IMR-90 (cell line): ENCODE data around the gene TEAD1. TPM values are rescaled to one million over a fixed set of nuclear protein-coding genes. Genes with fewer than 3 reads are reported as not detected.

Experiments
- ATAC-seq: fragments of 200-7000 bp; cut with Tn5 transposase; 2 replicates; pipeline ENCODE4 v1.9.1; 2020; ENCODE audit warnings: low read depth, mild to moderate bottlenecking, moderate library complexity
- BruUV-seq: library from RNA; stranded (reverse); fragments of 400-500 nt; replicated peaks from 2 replicates; lab custom pipeline; 2021; lab: Mats Ljungman, UMichigan
- CTCF ChIA-PET: fragments of 300-600 bp; formaldehyde crosslinking; extraction: SDS; loops from one replicate; lab custom pipeline; 2021; ENCODE audit warnings: antibody characterized with exemption; lab: Yijun Ruan, JAX
- POLR2A ChIA-PET: fragments of 300-600 bp; sonication (Branson Sonifier 250); formaldehyde crosslinking; loops from one replicate; lab custom pipeline; 2022; ENCODE audit warnings: antibody characterized with exemption; ENCODE audit not compliant: unreplicated experiment; lab: Charles Lee
- DNase-seq: peaks from one replicate; pipeline ENCODE4 v3.0.0; 2013
- H2AFZ ChIP-seq: replicated peaks from 2 replicates; pipeline ENCODE3; 2013; ENCODE audit warnings: low read length, mild to moderate bottlenecking; ENCODE audit not compliant: poor library complexity
- H2AK5ac ChIP-seq: 2 replicates; pipeline ENCODE4 v1.6.1; 2013; ENCODE audit warnings: low read depth, low read length, inconsistent platforms
- H2AK9ac ChIP-seq: replicated peaks from 2 replicates; pipeline ENCODE3; 2013; ENCODE audit warnings: mild to moderate bottlenecking, low read depth, low read length, moderate library complexity; ENCODE audit not compliant: poor library complexity
- H2BK120ac ChIP-seq: 2 replicates; pipeline ENCODE4 v1.6.1; 2013; ENCODE audit warnings: low read depth, low read length, inconsistent platforms
- H2BK15ac ChIP-seq: 3 replicates; pipeline ENCODE4 v1.6.1; 2013; ENCODE audit warnings: low read depth, low read length, inconsistent platforms
- H2BK20ac ChIP-seq: 2 replicates; pipeline ENCODE4 v1.6.1; 2013; ENCODE audit warnings: low read depth, mild to moderate bottlenecking, inconsistent platforms, low read length, moderate library complexity
- H2BK5ac ChIP-seq: 2 replicates; pipeline ENCODE4 v1.6.1; 2013; ENCODE audit warnings: mild to moderate bottlenecking, low read depth, low read length, inconsistent platforms; ENCODE audit not compliant: poor library complexity, severe bottlenecking
- H3K14ac ChIP-seq: replicated peaks from 2 replicates; pipeline ENCODE4 v1.6.1; 2013; ENCODE audit warnings: low read depth, low read length, inconsistent platforms
- H3K18ac ChIP-seq: 2 replicates; pipeline ENCODE4 v1.6.1; 2013; ENCODE audit warnings: low read depth, low read length, control low read depth
- H3K23ac ChIP-seq: 2 replicates; pipeline ENCODE4 v1.6.1; 2013; ENCODE audit warnings: low read depth, low read length, inconsistent platforms
- H3K27ac ChIP-seq: 2 replicates; pipeline ENCODE4 v1.5.1; 2013; ENCODE audit warnings: mild to moderate bottlenecking, control low read depth, low read length; ENCODE audit not compliant: insufficient read depth
- H3K27me3 ChIP-seq: 2 replicates; pipeline ENCODE4 v1.6.1; 2013; ENCODE audit warnings: low read length; ENCODE audit not compliant: control insufficient read depth, insufficient read depth
- H3K36me3 ChIP-seq: 2 replicates; pipeline ENCODE4 v1.6.1; 2013; ENCODE audit warnings: low read length, mixed read lengths; ENCODE audit not compliant: control insufficient read depth, insufficient read depth
- H3K4ac ChIP-seq: 2 replicates; pipeline ENCODE4 v1.6.1; 2013; ENCODE audit warnings: low read depth, low read length, inconsistent platforms
- H3K4me1 ChIP-seq: 2 replicates; pipeline ENCODE4 v1.6.1; 2013; ENCODE audit warnings: low read length, mixed read lengths; ENCODE audit not compliant: control insufficient read depth, insufficient read depth
- H3K4me2 ChIP-seq: 2 replicates; pipeline ENCODE4 v1.6.1; 2013; ENCODE audit warnings: low read depth, mild to moderate bottlenecking, control low read depth, low read length, moderate library complexity
- H3K4me3 ChIP-seq: 2 replicates; pipeline ENCODE4 v1.5.1; 2013; ENCODE audit warnings: low read depth, mild to moderate bottlenecking, control low read depth, low read length, moderate library complexity; ENCODE audit not compliant: insufficient read depth
- H3K56ac ChIP-seq: 2 replicates; pipeline ENCODE4 v1.6.1; 2013; ENCODE audit warnings: low read length, inconsistent platforms; ENCODE audit not compliant: insufficient read depth; ENCODE audit errors: extremely low read depth
- H3K79me1 ChIP-seq, 2 experiments: 2 replicates each; pipeline ENCODE4 v1.6.1; 2013; ENCODE audit warnings: low read length in 2 of 2, inconsistent platforms in 1 of 2, low read depth in 1 of 2
- H3K9ac ChIP-seq: 2 replicates; pipeline ENCODE4 v1.6.1; 2013; ENCODE audit warnings: low read depth, low read length, control low read depth
- H3K9me1 ChIP-seq: 2 replicates; pipeline ENCODE4 v1.6.1; 2013; ENCODE audit warnings: low read length, inconsistent platforms; ENCODE audit not compliant: insufficient read depth
- H3K9me3 ChIP-seq: 2 replicates; pipeline ENCODE4 v1.6.1; 2013; ENCODE audit warnings: low read length; ENCODE audit not compliant: control insufficient read depth, insufficient read depth
- H4K20me1 ChIP-seq: 2 replicates; pipeline ENCODE4 v1.6.1; 2013; ENCODE audit warnings: low read length, inconsistent platforms; ENCODE audit not compliant: insufficient read depth
- H4K5ac ChIP-seq: 2 replicates; pipeline ENCODE4 v1.6.1; 2013; ENCODE audit warnings: mild to moderate bottlenecking, low read depth, low read length, control low read depth
- H4K8ac ChIP-seq, 2 experiments: 2 replicates each; pipeline ENCODE4 v1.6.1; 2013; ENCODE audit warnings: low read depth in 2 of 2, low read length in 2 of 2, control low read depth in 1 of 2, inconsistent platforms in 1 of 2
- H4K91ac ChIP-seq: 2 replicates; pipeline ENCODE4 v1.6.1; 2013; ENCODE audit warnings: low read depth, low read length, inconsistent platforms; ENCODE audit not compliant: insufficient read depth
- BHLHE40 ChIP-seq: fragments of 150-350 bp; IDR thresholded peaks from 2 replicates; pipeline ENCODE4 v1.6.1; 2016; ENCODE audit warnings: mild to moderate bottlenecking, low read depth, low read length
- CEBPB ChIP-seq: IDR thresholded peaks from 2 replicates; pipeline ENCODE4 v1.6.1; 2012; ENCODE audit warnings: low read depth, low read length, improper control_type of control experiment
- CHD1 ChIP-seq: IDR thresholded peaks from 2 replicates; pipeline ENCODE4 v1.6.1; 2012; ENCODE audit warnings: low read depth, low read length, improper control_type of control experiment
- CTCF ChIP-seq: conservative IDR thresholded peaks from 2 replicates; pipeline ENCODE4 v1.5.1; 2012; ENCODE audit warnings: mild to moderate bottlenecking, low read depth, low read length, improper control_type of control experiment
- FOS ChIP-seq: fragments of 150-350 bp; IDR thresholded peaks from 2 replicates; pipeline ENCODE4 v1.6.1; 2016; ENCODE audit warnings: low read depth, low read length
- MAZ ChIP-seq: IDR thresholded peaks from 2 replicates; pipeline ENCODE4 v1.6.1; 2012; ENCODE audit warnings: low read depth, mild to moderate bottlenecking, low read length, improper control_type of control experiment, moderate library complexity, borderline replicate concordance
- MXI1 ChIP-seq: IDR thresholded peaks from 2 replicates; pipeline ENCODE4 v1.6.1; 2012; ENCODE audit warnings: low read depth, mild to moderate bottlenecking, low read length, moderate library complexity, borderline replicate concordance
- POLR2A ChIP-seq: IDR thresholded peaks from 2 replicates; pipeline ENCODE4 v1.6.1; 2012; ENCODE audit warnings: mild to moderate bottlenecking, low read depth, low read length
- RAD21 ChIP-seq: IDR thresholded peaks from 2 replicates; pipeline ENCODE4 v1.6.1; 2012; ENCODE audit warnings: low read length, improper control_type of control experiment
- WGBS, 2 experiments: methylation state at CpG; one replicate each; pipeline versions ENCODE4 v1.1.5 to v1.1.7; 2013; ENCODE audit warnings: missing lambda C conversion rate in 2 of 2; ENCODE audit not compliant: insufficient read length in 1 of 2; ENCODE audit errors: extremely low coverage in 2 of 2; 5-methylcytosine and 5-hydroxymethylcytosine counted together
- dilution Hi-C: fragments of 300-500 bp; cut with HindIII; formaldehyde crosslinking; loops from one replicate; pipeline ENCODE4 v1.14.3; 2018; ENCODE audit warnings: low sequenced_read_pairs; ENCODE audit not compliant: unreplicated experiment
- in situ Hi-C: fragments of 300-500 bp; cut with MboI; formaldehyde crosslinking; loops from 3 replicates; pipeline ENCODE4 v1.14.3; 2019; ENCODE audit warnings: low sequenced_read_pairs, inconsistent platforms, mixed read lengths
- intact Hi-C: fragments of 100-400 bp; cut with micrococcal nuclease; formaldehyde crosslinking; loops from 2 replicates; pipeline ENCODE4 v1.10.0; 2022
- polyA plus RNA-seq, 3 experiments: library from polyadenylated mRNA; depleted of rRNA; stranded (reverse); fragments of >200 nt; gene quantifications; 2 replicates each; pipeline ENCODE4 v1.2.3, GENCODE V29; 2012; ENCODE audit warnings: low replicate concordance in 1 of 3
- total RNA-seq: library from RNA; depleted of rRNA; stranded (reverse); fragments of >200 nt; gene quantifications from 2 replicates; pipeline ENCODE4 v1.2.3, GENCODE V29; 2012

TEAD1 gene
- total and polyA plus RNA-seq, 2 of the 4 experiments (the other 2 are of a cell fraction), result 51.8 to 69.2 TPM

GRCh38 chr11:12986194-12986898 lies 312.1 kb downstream of the TEAD1 start:
- no peak for ATAC-seq
- no CpG with 5 or more reads among the region's 8 CpGs for WGBS, 2 experiments

More at GRCh38 chr11:12986194-12986898, 312.1 kb downstream of the TEAD1 start:
- Histone ChIP-seq H4K8ac (no peak overlapping the region), H3K18ac (no peak overlapping the region), H3K9ac (no peak overlapping the region), H3K4me2 (no peak overlapping the region), H3K27ac (no peak overlapping the region), H4K91ac (no peak overlapping the region), H2AK5ac (no peak overlapping the region), H4K5ac (no peak overlapping the region), H4K20me1 (no peaks in the 10 kb centered on the region), H3K4ac (no peak overlapping the region), H2BK15ac (no peak overlapping the region), H2BK20ac (no peak overlapping the region), H3K36me3 (no peaks in the 10 kb centered on the region), H3K4me1 (no peaks in the 10 kb centered on the region), H3K9me1 (no peaks in the 10 kb centered on the region), H3K79me1 (no peaks in the 10 kb centered on the region), H2AFZ (no peak overlapping the region), H2BK5ac (no peak overlapping the region), H3K14ac (no peak overlapping the region), H3K27me3 (peaks cover 50% of the 10 kb centered on the region), H3K56ac (no peak overlapping the region), H3K4me3 (no peak overlapping the region), H2BK120ac (no peak overlapping the region), H2AK9ac (no peak overlapping the region), H3K23ac (no peak overlapping the region), H3K9me3 (0 out of 2 replicates have a peak, but pooled peaks cover 2% of the 10 kb centered on the region)
- intact Hi-C loops (no loop called here), dilution Hi-C loops (no loop called here), in situ Hi-C loops (no loop called here)
- POLR2A ChIA-PET, result no interaction called here
- no peak for DNase-seq
- TF ChIP-seq POLR2A (no peak), RAD21 (no peak), CHD1 (no peak), FOS (no peak), CEBPB (no peak), BHLHE40 (no peak), MXI1 (no peak), MAZ (no peak), CTCF (no peak)
- BruUV-seq, result no TSS peak
- CTCF ChIA-PET, result no interaction called here
